Ovary (tissue), 9 donors: ENCODE results near the gene TMEM185B. TPM values are rescaled to one million over a fixed set of nuclear protein-coding genes. Genes with fewer than 3 reads are reported as not detected.
"Not testable (repeated sequence)": the region's sequence is repeated elsewhere in the genome, so short reads cannot be mapped to it uniquely, and the experiment has no call there.

ENCODE experiments used
- DNase-seq, 5 donors: peaks; one replicate each; pipeline ENCODE4 v3.0.0-alpha.2; 2019 to 2020
- H3K27ac ChIP-seq, 2 donors: fragments of 200-600 bp; one replicate each; pipeline versions ENCODE4 v1.5.1 to v1.8.0; 2019 to 2022
- H3K27me3 ChIP-seq: fragments of 200-600 bp; one replicate; pipeline ENCODE4 v1.8.0; 2022
- H3K36me3 ChIP-seq: fragments of 200-600 bp; sonication (generic); one replicate; pipeline ENCODE4 v1.5.1; 2019
- H3K4me1 ChIP-seq: one replicate; pipeline ENCODE4 v1.8.1; 2013; ENCODE audit warnings: mild to moderate bottlenecking, moderate library complexity; ENCODE audit not compliant: insufficient read depth
- H3K4me3 ChIP-seq: fragments of 200-600 bp; sonication (generic); one replicate; pipeline ENCODE4 v1.5.1; 2017
- H3K9me3 ChIP-seq, 2 donors: fragments of 200-600 bp in 1 of 2; sonication (generic) in 1 of 2; one replicate each; pipeline versions ENCODE4 v1.5.1 to v1.8.1; 2013 to 2019; ENCODE audit warnings: mild to moderate bottlenecking in 1 of 2, moderate library complexity in 1 of 2
- EP300 ChIP-seq: sonication (generic); formaldehyde crosslinking; IDR thresholded peaks from one replicate; pipeline ENCODE4 v1.6.1; 2017; ENCODE audit warnings: antibody characterized with exemption
- POLR2A ChIP-seq: fragments of 450-650 bp; IDR thresholded peaks from one replicate; pipeline ENCODE4 v1.6.1; 2017; ENCODE audit warnings: antibody characterized with exemption, mild to moderate bottlenecking, moderate library complexity
- WGBS, 3 donors: extraction: QIAGEN DNeasy Blood & Tissue Kit in 1 of 3; methylation state at CpG; one replicate each; pipeline versions ENCODE4 v1.1.5 to v1.1.7; 2013 to 2017; 5-methylcytosine and 5-hydroxymethylcytosine counted together
- intact Hi-C, 4 donors: fragments of 100-400 bp; cut with DNase I; formaldehyde crosslinking; loops; one replicate each; pipeline versions ENCODE4 v1.11.0 to v1.15.1; 2022 to 2023
- polyA plus RNA-seq, 2 donors: library from polyadenylated mRNA; stranded (reverse); fragments of 200-250 nt in 1 of 2; fragments of 350-450 nt in 1 of 2; fragmentation: Illumina TruSeq in 1 of 2; extraction: RNeasy Lipid Tissue Mini Kit (QIAGEN cat#74804) in 1 of 2; gene quantifications; one replicate each; pipeline ENCODE4 v1.2.3, GENCODE V29; 2013 to 2014
- total RNA-seq, 7 donors: library from RNA; depleted of rRNA in 2 of 7; stranded (reverse); fragments of >200 nt in 2 of 7; fragmentation: NEBNext Ultra II Directional in 3 of 7; extraction: Animal tissue kit (Norgen Biotek cat#: 25700) in 3 of 7; gene quantifications; one replicate each; pipeline versions ENCODE4 v1.1.0 to v1.2.4, GENCODE V29; 2016 to 2023
- TF ChIP-seq, protein P1 (sequence below), 3 donors: fragments of 450-650 bp in 2 of 3; fragments of 200-600 bp in 1 of 3; IDR thresholded peaks; one replicate each; pipeline versions ENCODE4 v1.5.1 to v1.8.0; 2016 to 2022; ENCODE audit warnings: antibody characterized with exemption in 3 of 3, mild to moderate bottlenecking in 1 of 3
- donor health status: DM: no; HTN: no; CAD: no; lungs with moderate emphysema.
- donor health status: DM: no; HTN: no; CAD: no.
- donor health status: Bipolar disorder and iron deficiency.
- donor health status: DM: yes; HTN: yes; CAD: no.
- donor health status: DM: no; HTN: no; CAD: no.
- donor health status: DM: yes; HTN: yes; CAD: no.

TMEM185B gene
- total and polyA plus RNA-seq, 9 donors: 6.4 to 26.0 (median 14.5) TPM

DNA sequence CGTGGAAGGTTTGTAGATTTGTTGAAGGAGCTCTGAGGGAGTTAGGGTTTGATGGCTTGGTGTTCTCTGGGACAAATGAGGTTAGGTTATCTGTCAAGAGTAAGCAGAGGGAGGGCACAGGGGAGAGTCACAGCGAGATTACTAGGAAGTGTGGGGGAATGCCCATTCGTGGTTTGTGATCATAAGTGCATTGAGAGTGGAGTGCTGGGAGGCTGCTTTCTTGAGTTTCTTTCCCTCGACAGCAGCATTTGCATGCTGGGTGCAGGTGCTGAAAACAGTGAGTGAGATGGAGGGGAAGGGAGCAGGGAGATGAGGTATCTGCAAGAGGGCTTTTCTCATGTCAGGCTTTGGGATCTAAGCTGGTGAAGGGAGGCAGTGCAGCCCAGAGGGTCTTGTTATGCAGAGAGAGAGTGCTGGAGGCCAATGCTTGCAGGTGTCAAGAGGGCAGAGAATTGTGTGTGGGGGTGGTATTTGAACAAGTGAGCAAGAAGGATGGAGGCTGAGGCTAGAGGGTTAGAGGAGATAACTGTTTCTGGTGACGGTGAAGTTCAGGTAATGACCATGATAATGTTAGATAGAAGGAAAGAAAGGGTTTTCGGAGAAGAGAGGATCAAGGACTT, 38.3 kb upstream of the TMEM185B start:
- DNase-seq: no peak
- whole genome bisulfite sequencing, 3 donors: 86 to 88% (median 87%) methylated on average over 6 of the region's 6 CpGs
- Histone ChIP-seq H3K27ac (no peak overlapping the region), H3K36me3 (no peaks in the 10 kb centered on the region), H3K4me3 (no peak overlapping the region), H3K27me3 (no peaks in the 10 kb centered on the region), H3K4me1 (peaks cover 2% of the 10 kb centered on the region), H3K9me3 (no peaks in the 10 kb centered on the region)
- intact Hi-C loops: no loop called here
- TF ChIP-seq, protein P1, sequence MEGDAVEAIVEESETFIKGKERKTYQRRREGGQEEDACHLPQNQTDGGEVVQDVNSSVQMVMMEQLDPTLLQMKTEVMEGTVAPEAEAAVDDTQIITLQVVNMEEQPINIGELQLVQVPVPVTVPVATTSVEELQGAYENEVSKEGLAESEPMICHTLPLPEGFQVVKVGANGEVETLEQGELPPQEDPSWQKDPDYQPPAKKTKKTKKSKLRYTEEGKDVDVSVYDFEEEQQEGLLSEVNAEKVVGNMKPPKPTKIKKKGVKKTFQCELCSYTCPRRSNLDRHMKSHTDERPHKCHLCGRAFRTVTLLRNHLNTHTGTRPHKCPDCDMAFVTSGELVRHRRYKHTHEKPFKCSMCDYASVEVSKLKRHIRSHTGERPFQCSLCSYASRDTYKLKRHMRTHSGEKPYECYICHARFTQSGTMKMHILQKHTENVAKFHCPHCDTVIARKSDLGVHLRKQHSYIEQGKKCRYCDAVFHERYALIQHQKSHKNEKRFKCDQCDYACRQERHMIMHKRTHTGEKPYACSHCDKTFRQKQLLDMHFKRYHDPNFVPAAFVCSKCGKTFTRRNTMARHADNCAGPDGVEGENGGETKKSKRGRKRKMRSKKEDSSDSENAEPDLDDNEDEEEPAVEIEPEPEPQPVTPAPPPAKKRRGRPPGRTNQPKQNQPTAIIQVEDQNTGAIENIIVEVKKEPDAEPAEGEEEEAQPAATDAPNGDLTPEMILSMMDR (IDR thresholded peaks at IDR 0.05): no peak
- TF ChIP-seq POLR2A (no peak), EP300 (no peak)

DNA sequence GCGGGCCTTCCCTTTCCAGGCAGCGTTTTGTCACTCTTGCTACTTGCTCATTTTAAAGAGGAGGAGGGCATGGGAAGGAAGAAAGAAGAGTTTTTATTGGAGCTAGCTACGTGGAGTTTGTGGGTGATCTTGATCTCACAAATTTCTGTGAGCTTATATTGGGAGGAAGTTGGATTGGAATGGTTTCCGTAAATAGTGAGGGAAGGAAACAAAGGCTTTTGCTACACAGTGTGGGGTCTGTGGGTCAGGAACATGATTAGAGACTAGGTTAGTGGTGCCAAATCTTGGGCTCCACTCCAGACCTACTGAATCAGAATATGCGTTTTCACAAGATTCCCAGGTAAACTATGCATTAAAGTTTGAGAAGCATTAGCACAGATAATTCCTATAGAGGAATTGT, 37.5 kb upstream of the TMEM185B start:
- TF ChIP-seq, protein P1 (IDR thresholded peaks at IDR 0.05): no peak
- TF ChIP-seq POLR2A (no peak), EP300 (no peak)
- intact Hi-C loops: no loop called here
- Histone ChIP-seq H3K27me3 (no peaks in the 10 kb centered on the region), H3K9me3 (no peaks in the 10 kb centered on the region), H3K4me3 (no peak overlapping the region), H3K27ac (no peak overlapping the region), H3K36me3 (no peaks in the 10 kb centered on the region), H3K4me1 (peaks cover 2% of the 10 kb centered on the region)
- 85 to 92% (median 91%) methylated on average over 5 of the region's 5 CpGs for WGBS, 3 donors
- no peak for DNase-seq

DNA sequence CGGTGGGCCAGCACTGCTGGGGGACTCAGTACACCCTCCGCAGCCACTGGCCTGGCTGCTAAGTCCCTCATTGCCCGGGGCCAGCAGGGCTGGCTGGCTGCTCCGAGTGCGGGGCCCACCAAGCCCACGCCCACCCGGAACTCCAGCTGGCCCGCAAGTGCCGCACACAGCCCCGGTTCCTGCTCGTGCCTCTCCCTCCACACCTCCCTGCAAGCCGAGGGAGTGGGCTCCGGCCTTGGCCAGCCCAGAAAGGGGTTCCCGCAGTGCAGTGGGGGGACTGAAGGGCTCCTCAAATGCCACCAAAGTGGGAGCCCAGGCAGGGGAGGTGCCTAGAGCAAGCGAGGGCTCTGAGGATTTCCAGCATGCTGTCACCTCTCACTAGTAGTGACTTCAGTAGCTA, 36.7 kb upstream of the TMEM185B start:
- not testable (repeated sequence) for H3K27ac ChIP-seq, H3K9me3 ChIP-seq, DNase-seq, H3K4me3 ChIP-seq, H3K27me3 ChIP-seq, H3K36me3 ChIP-seq, H3K4me1 ChIP-seq
- intact Hi-C loops: loop anchor here in 1 of 4 donors (10.0 kb wide), 1 partner anchor 55 kb away; no protein-coding TSS in a partner anchor
- WGBS, 3 donors: 95 to 98% (median 97%) methylated on average over 7 to 10 of the region's 15 CpGs

DNA sequence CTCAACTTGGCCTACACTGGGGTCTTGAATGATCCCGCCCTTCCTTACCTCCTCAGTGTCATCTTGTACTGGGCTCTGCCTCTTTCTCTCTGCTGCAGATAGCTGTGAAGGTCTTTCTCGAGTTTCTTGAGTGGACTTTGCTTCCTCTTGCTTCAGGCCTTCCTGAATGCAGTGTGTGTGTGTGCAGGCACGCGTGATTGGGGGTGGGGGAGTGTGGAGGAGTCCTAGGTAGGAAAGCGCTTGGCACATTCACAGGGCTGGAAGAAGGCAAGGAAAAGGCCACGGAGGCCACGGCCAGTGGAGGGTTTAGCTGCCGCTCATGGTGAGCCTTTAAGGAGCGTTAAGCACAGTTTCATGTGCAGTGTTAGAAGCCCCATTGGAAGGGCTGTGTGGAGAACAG, 35.0 kb upstream of the TMEM185B start:
- Histone ChIP-seq H3K27ac (no peak overlapping the region), H3K36me3 (no peaks in the 10 kb centered on the region), H3K27me3 (no peaks in the 10 kb centered on the region), H3K4me1 (peaks cover 2% of the 10 kb centered on the region), H3K4me3 (no peak overlapping the region), H3K9me3 (no peaks in the 10 kb centered on the region)
- intact Hi-C loops: loop anchor here in 1 of 4 donors (10.0 kb wide), 1 partner anchor 57 kb away; no protein-coding TSS in a partner anchor
- 76 to 85% (median 79%) methylated on average over 9 of the region's 9 CpGs for WGBS, 3 donors
- TF ChIP-seq, protein P1 (IDR thresholded peaks at IDR 0.05): no peak
- TF ChIP-seq EP300 (no peak), POLR2A (no peak)
- no peak for DNase-seq

DNA sequence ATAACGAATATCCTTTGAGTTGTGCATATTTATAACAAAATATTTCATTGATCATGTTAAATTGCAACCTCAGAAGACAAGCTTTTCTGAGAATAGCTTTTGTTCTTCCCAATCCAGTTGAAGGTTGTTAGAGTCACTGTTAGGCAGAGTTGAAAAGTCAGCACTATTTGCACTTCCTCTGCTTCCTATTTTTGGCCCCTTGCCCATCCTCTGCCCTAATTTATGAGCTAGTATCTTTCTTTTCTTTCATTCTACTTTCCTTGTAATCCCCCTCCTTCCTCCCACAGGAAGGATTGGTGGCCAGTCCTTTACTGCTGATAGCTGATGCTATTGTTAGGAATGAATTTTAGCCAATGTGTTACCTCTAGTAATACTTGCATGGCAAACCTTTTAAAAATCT, 34.3 kb upstream of the TMEM185B start:
- no peaks in the 10 kb centered on the region for H3K36me3 ChIP-seq
- TF ChIP-seq EP300 (no peak), POLR2A (no peak)
- TF ChIP-seq, protein P1 (IDR thresholded peaks at IDR 0.05): no peak
- H3K9me3 ChIP-seq: no peaks in the 10 kb centered on the region
- intact Hi-C loops: loop anchor here in 1 of 4 donors (10.0 kb wide), 1 partner anchor 57 kb away; no protein-coding TSS in a partner anchor
- WGBS, 3 donors: 15 to 42% (median 28%) methylated on average over 1 of the region's 1 CpG
- DNase-seq: no peak
- H3K4me1 ChIP-seq: peaks cover 2% of the 10 kb centered on the region
- H3K4me3 ChIP-seq: no peak overlapping the region
- H3K27ac ChIP-seq: no peak overlapping the region
- no peaks in the 10 kb centered on the region for H3K27me3 ChIP-seq
